GM12892 (cell line): ENCODE results near the gene SCGB1C1.

Experiments
- POLR2A ChIP-seq: IDR thresholded peaks from 2 replicates; pipeline ENCODE4 v1.6.1; 2011; ENCODE audit warnings: low read depth, low read length, control low read depth
- POLR2AphosphoS5 ChIP-seq: IDR thresholded peaks from 2 replicates; pipeline ENCODE4 v1.6.1; 2011; ENCODE audit warnings: low read depth, low read length, control low read depth

GRCh38 chr11:202490-202889 is 9.6 kb downstream of the SCGB1C1 start:
- no peak for TF ChIP-seq POLR2A
- TF ChIP-seq POLR2AphosphoS5 = no peak
